Measurements from ENCODE around the gene FRMD1. TPM values are rescaled to one million over a fixed set of nuclear protein-coding genes. Genes with fewer than 3 reads are reported as not detected.

Gene FRMD1
- total RNA-seq, 2 donors from 2014 or later, result not detected

GRCh38 chr6:168067081-168067759 is 11.8 kb downstream of the FRMD1 start:
- no peak for TF ChIP-seq CTCF (conservative IDR thresholded peaks at IDR 0.05)
- H3K27me3 Mint-ChIP-seq (ENCODE audit: insufficient read depth), result peaks cover 2% of the 10 kb centered on the region
- H3K4me1 ChIP-seq (ENCODE audit: control insufficient read depth, insufficient read depth, low read length), result no peaks in the 10 kb centered on the region
- DNase-seq, result no peak
- H3K4me3 ChIP-seq (ENCODE audit: low read length), result no peak overlapping the region
- no peak overlapping the region for H3K9ac ChIP-seq (ENCODE audit: extremely low read depth, low read length, poor library complexity, severe bottlenecking)
- no peaks in the 10 kb centered on the region for H3K4me1 Mint-ChIP-seq
- WGBS, 2 experiments (ENCODE audit: insufficient coverage in 1 of 2, insufficient read length in 1 of 2), result 90 to 93% methylated on average over 11 to 24 of the region's 24 CpGs
- H3K9me3 ChIP-seq (ENCODE audit: control insufficient read depth, low read length), result no peaks in the 10 kb centered on the region
- no peaks in the 10 kb centered on the region for H3K36me3 ChIP-seq (ENCODE audit: control insufficient read depth, insufficient read depth, low read length)
- no peaks in the 10 kb centered on the region for H3K36me3 Mint-ChIP-seq (ENCODE audit: low read depth)
- no peak overlapping the region for H3K4me3 Mint-ChIP-seq
- H3K27me3 ChIP-seq (ENCODE audit: control insufficient read depth, insufficient read depth, low read length, poor library complexity, severe bottlenecking), result no peaks in the 10 kb centered on the region
- H3K27ac ChIP-seq (ENCODE audit: low read depth, low read length), result no peak overlapping the region
- no peak overlapping the region for H3K27ac Mint-ChIP-seq
- no peaks in the 10 kb centered on the region for H3K9me3 Mint-ChIP-seq

- no peak overlapping the region for H3K27ac Mint-ChIP-seq
- H3K9me3 Mint-ChIP-seq, result no peaks in the 10 kb centered on the region
- Histone ChIP-seq H3K27me3 (ENCODE audit: control insufficient read depth, insufficient read depth, low read length, poor library complexity, severe bottlenecking) (no peaks in the 10 kb centered on the region), H3K9me3 (ENCODE audit: control insufficient read depth, low read length) (no peaks in the 10 kb centered on the region), H3K4me3 (ENCODE audit: low read length) (no peak overlapping the region), H3K4me1 (ENCODE audit: control insufficient read depth, insufficient read depth, low read length) (no peaks in the 10 kb centered on the region), H3K36me3 (ENCODE audit: control insufficient read depth, insufficient read depth, low read length) (no peaks in the 10 kb centered on the region), H3K27ac (ENCODE audit: low read depth, low read length) (no peak overlapping the region), H3K9ac (ENCODE audit: extremely low read depth, low read length, poor library complexity, severe bottlenecking) (no peak overlapping the region)
- TF ChIP-seq CTCF (conservative IDR thresholded peaks at IDR 0.05), result no peak
- H3K36me3 Mint-ChIP-seq (ENCODE audit: low read depth), result no peaks in the 10 kb centered on the region
- H3K4me3 Mint-ChIP-seq, result no peak overlapping the region
- WGBS, 2 experiments (ENCODE audit: insufficient coverage in 1 of 2, insufficient read length in 1 of 2), result 94 to 95% methylated on average over 10 to 11 of the region's 11 CpGs
- peaks cover under 1% of the 10 kb centered on the region for H3K4me1 Mint-ChIP-seq
- H3K27me3 Mint-ChIP-seq (ENCODE audit: insufficient read depth), result peaks cover under 1% of the 10 kb centered on the region
- DNase-seq, result no peak
Observed at GRCh38 chr6:168064226-168064807, 14.7 kb downstream of the FRMD1 start.

- Histone ChIP-seq H3K27me3 (ENCODE audit: control insufficient read depth, insufficient read depth, low read length, poor library complexity, severe bottlenecking) (no peaks in the 10 kb centered on the region), H3K27ac (ENCODE audit: low read depth, low read length) (no peak overlapping the region)
Observed at GRCh38 chr6:168063431-168063830, 15.6 kb downstream of the FRMD1 start.

More at GRCh38 chr6:168063431-168063830, 15.6 kb downstream of the FRMD1 start:
- Mint-ChIP-seq H3K36me3 (ENCODE audit: low read depth) (no peaks in the 10 kb centered on the region), H3K4me3 (no peak overlapping the region), H3K4me1 (peaks cover 2% of the 10 kb centered on the region), H3K27ac (no peak overlapping the region), H3K9me3 (no peaks in the 10 kb centered on the region), H3K27me3 (ENCODE audit: insufficient read depth) (peaks cover 3% of the 10 kb centered on the region)
- 95 to 100% methylated on average over 5 to 13 of the region's 13 CpGs for WGBS, 2 experiments (ENCODE audit: insufficient coverage in 1 of 2, insufficient read length in 1 of 2)
- Histone ChIP-seq H3K9me3 (ENCODE audit: control insufficient read depth, low read length) (no peaks in the 10 kb centered on the region), H3K9ac (ENCODE audit: extremely low read depth, low read length, poor library complexity, severe bottlenecking) (no peak overlapping the region), H3K4me1 (ENCODE audit: control insufficient read depth, insufficient read depth, low read length) (no peaks in the 10 kb centered on the region), H3K36me3 (ENCODE audit: control insufficient read depth, insufficient read depth, low read length) (no peaks in the 10 kb centered on the region), H3K4me3 (ENCODE audit: low read length) (no peak overlapping the region)
- DNase-seq, result no peak
- TF ChIP-seq CTCF (conservative IDR thresholded peaks at IDR 0.05), result no peak

All from endodermal cell (in vitro differentiated cells).